Hepatocyte (in vitro differentiated cells): ENCODE measurements around the gene C1orf21.

Experiments used
- CTCF ChIP-seq: fragments of 200-600 bp; sonication (generic); IDR thresholded peaks from 2 replicates; pipeline ENCODE4 v1.5.1; 2016; ENCODE audit warnings: antibody characterized with exemption, mild to moderate bottlenecking; ENCODE audit not compliant: poor library complexity
- EZH2 ChIP-seq: fragments of 200-600 bp; sonication (generic); IDR thresholded peaks from 2 replicates; pipeline ENCODE4 v1.6.1; 2016; ENCODE audit warnings: antibody characterized with exemption, mild to moderate bottlenecking, borderline replicate concordance
- EZH2phosphoT487 ChIP-seq: fragments of 200-600 bp; sonication (generic); IDR thresholded peaks from one replicate; pipeline ENCODE4 v1.6.1; 2018; ENCODE audit warnings: antibody characterized with exemption, mild to moderate bottlenecking, low read depth, moderate library complexity; ENCODE audit not compliant: unreplicated experiment, severe bottlenecking

GRCh38 chr1:184366997-184367396 is 19.8 kb upstream of the C1orf21 start:
- TF ChIP-seq CTCF (no peak), EZH2 (no peak), EZH2phosphoT487 (no peak)
